PC-3 (cell line): ENCODE measurements around the gene TPPP3. TPM values are rescaled to one million over a fixed set of nuclear protein-coding genes. Genes with fewer than 3 reads are reported as not detected.
A peak's percentile ranks its signal among the peaks of the same experiment; 100 is the strongest.

Source experiments
- ATAC-seq: fragments of 200-7000 bp; cut with Tn5 transposase; 2 replicates; pipeline ENCODE4 v1.9.1; 2020; ENCODE audit warnings: mild to moderate bottlenecking, moderate library complexity
- BruUV-seq: library from RNA; stranded (reverse); fragments of 400-500 nt; replicated peaks from 2 replicates; lab custom pipeline; 2021; lab: Mats Ljungman, UMichigan
- CTCF ChIA-PET: fragments of 300-600 bp; sonication (Branson Sonifier 250); formaldehyde crosslinking; loops from one replicate; lab custom pipeline; 2022; ENCODE audit warnings: antibody characterized with exemption; lab: Charles Lee
- POLR2A ChIA-PET: fragments of 300-600 bp; sonication (Branson Sonifier 250); formaldehyde crosslinking; loops from one replicate; lab custom pipeline; 2022; ENCODE audit warnings: antibody characterized with exemption; ENCODE audit not compliant: unreplicated experiment; lab: Charles Lee
- DNase-seq: peaks from one replicate; pipeline ENCODE4 v3.0.0-alpha.2; 2015
- H2AFZ ChIP-seq: fragments of 300-600 bp; sonication (generic); 2 replicates; pipeline ENCODE4 v1.6.0; 2016; ENCODE audit warnings: antibody characterized with exemption, low read length
- H3F3A ChIP-seq: fragments of 300-600 bp; sonication (generic); one replicate; pipeline ENCODE4 v1.6.0; 2017; ENCODE audit warnings: antibody characterized with exemption, low read length, control low read depth, mild to moderate bottlenecking; ENCODE audit not compliant: unreplicated experiment
- H3K27ac ChIP-seq: fragments of 300-600 bp; sonication (generic); 2 replicates; pipeline ENCODE4 v1.5.1; 2016; ENCODE audit warnings: mild to moderate bottlenecking, low read length
- H3K27me3 ChIP-seq: fragments of 300-600 bp; sonication (generic); 2 replicates; pipeline ENCODE4 v1.6.1; 2016; ENCODE audit warnings: low read length, mixed read lengths
- H3K36me3 ChIP-seq: fragments of 300-600 bp; sonication (generic); 2 replicates; pipeline ENCODE4 v1.6.1; 2016; ENCODE audit warnings: low read depth, mixed run types, low read length, mixed read lengths
- H3K4me1 ChIP-seq: fragments of 300-600 bp; sonication (generic); 2 replicates; pipeline ENCODE4 v1.5.1; 2016; ENCODE audit warnings: low read length; ENCODE audit not compliant: insufficient read depth
- H3K4me2 ChIP-seq: fragments of 300-600 bp; sonication (generic); 2 replicates; pipeline ENCODE4 v1.6.0; 2016; ENCODE audit warnings: low read length
- H3K4me3 ChIP-seq: fragments of 300-600 bp; sonication (generic); 2 replicates; pipeline ENCODE4 v1.5.1; 2016; ENCODE audit warnings: mild to moderate bottlenecking, low read length, mixed read lengths
- H3K79me2 ChIP-seq: fragments of 300-600 bp; sonication (generic); 2 replicates; pipeline ENCODE4 v1.6.1; 2017; ENCODE audit warnings: low read length, mixed read lengths
- H3K9ac ChIP-seq: fragments of 300-600 bp; sonication (generic); 2 replicates; pipeline ENCODE4 v1.6.0; 2016; ENCODE audit warnings: mild to moderate bottlenecking, low read length
- H3K9me2 ChIP-seq: fragments of 300-600 bp; sonication (generic); replicated peaks from 2 replicates; pipeline ENCODE4 v1.6.1; 2016; ENCODE audit warnings: mixed run types, low read length, mixed read lengths
- H3K9me3 ChIP-seq: fragments of 300-600 bp; sonication (generic); 2 replicates; pipeline ENCODE4 v1.6.1; 2016; ENCODE audit warnings: low read length, mixed read lengths
- H4K20me1 ChIP-seq: fragments of 300-600 bp; sonication (generic); 2 replicates; pipeline ENCODE4 v1.6.1; 2016; ENCODE audit warnings: low read length, mixed read lengths
- CTCF ChIP-seq: fragments of 300-600 bp; sonication (generic); conservative IDR thresholded peaks from 2 replicates; pipeline ENCODE4 v1.5.1; 2017; ENCODE audit warnings: antibody characterized with exemption, low read depth, mild to moderate bottlenecking, low read length
- EZH2 ChIP-seq: fragments of 300-600 bp; sonication (generic); IDR thresholded peaks from one replicate; pipeline ENCODE4 v1.6.1; 2017; ENCODE audit warnings: antibody characterized with exemption, mild to moderate bottlenecking, low read length; ENCODE audit not compliant: unreplicated experiment
- EZH2phosphoT487 ChIP-seq: fragments of 300-600 bp; sonication (generic); IDR thresholded peaks from 2 replicates; pipeline ENCODE4 v1.6.1; 2018; ENCODE audit warnings: mild to moderate bottlenecking, antibody characterized with exemption, low read length, borderline replicate concordance
- intact Hi-C: fragments of 100-400 bp; cut with micrococcal nuclease; formaldehyde crosslinking; loops from 2 replicates; pipeline ENCODE4 v1.9.0; 2023
- total RNA-seq: library from RNA; depleted of rRNA; stranded (reverse); fragments of >200 nt; gene quantifications from 2 replicates; pipeline ENCODE4 v1.2.3, GENCODE V29; 2014

Gene TPPP3
- total RNA-seq, 1 experiment from 2014 or later = not detected

GRCh38 chr16:67431775-67432505 is 38.6 kb upstream of the TPPP3 start:
- no peaks in the 10 kb centered on the region for H3F3A ChIP-seq
- no peaks in the 10 kb centered on the region for H3K36me3 ChIP-seq
- POLR2A ChIA-PET = no interaction called here
- 0 out of 2 replicates have a peak overlapping the region, but pooled peaks have one; percentile 62 for H2AFZ ChIP-seq
- intact Hi-C loops = no loop called here
- no TSS peak for BruUV-seq
- H3K4me1 ChIP-seq = peaks cover 3% of the 10 kb centered on the region
- no peaks in the 10 kb centered on the region for H4K20me1 ChIP-seq
- peak overlapping the region; percentile 67 for H3K4me3 ChIP-seq
- no peaks in the 10 kb centered on the region for H3K79me2 ChIP-seq
- no peak for DNase-seq
- CTCF ChIA-PET = no interaction called here
- H3K9me3 ChIP-seq = no peaks in the 10 kb centered on the region
- H3K4me2 ChIP-seq = peak overlapping the region; percentile 91
- TF ChIP-seq CTCF (no peak), EZH2phosphoT487 (no peak), EZH2 (no peak)
- ATAC-seq = no peak
- H3K27me3 ChIP-seq = no peaks in the 10 kb centered on the region
- no peak overlapping the region for H3K27ac ChIP-seq
- no peaks in the 10 kb centered on the region for H3K9me2 ChIP-seq
- H3K9ac ChIP-seq = no peak overlapping the region

GRCh38 chr16:67430977-67431774 is 37.9 kb upstream of the TPPP3 start, which contains the start of gene HSD11B2:
TSS of gene HSD11B2 (plus strand) at chr16:67431121. CDS start at chr16:67431249, 128 bp downstream.
- H3K9ac ChIP-seq = peak within 1 kb of the TSS; percentile 54
- H3K9me2 ChIP-seq = no peaks in the 10 kb centered on the region
- POLR2A ChIA-PET = interaction anchor here (0.6 kb wide), 1 partner anchor 116 kb away, joined by 11 read pairs; no protein-coding TSS in a partner anchor
- no peaks in the 10 kb centered on the region for H4K20me1 ChIP-seq
- CTCF ChIA-PET = interaction anchor here (0.5 to 0.8 kb wide), 2 partner anchors 24 to 83 kb away, joined by 3 to 4 read pairs; no protein-coding TSS in a partner anchor
- peaks cover 3% of the 10 kb centered on the region for H3K4me1 ChIP-seq
- intact Hi-C loops = no loop called here
- H3F3A ChIP-seq = no peaks in the 10 kb centered on the region
- DNase-seq = peak; percentile 59
- no peaks in the 10 kb centered on the region for H3K27me3 ChIP-seq
- H3K36me3 ChIP-seq = no peaks in the 10 kb centered on the region
- peak within 1 kb of the TSS; percentile 68 for H3K4me3 ChIP-seq
- no TSS peak for BruUV-seq
- peak within 1 kb of the TSS; percentile 91 for H3K4me2 ChIP-seq
- H3K27ac ChIP-seq = no peak within 1 kb of the TSS
- peak; percentile 71 for ATAC-seq
- H3K79me2 ChIP-seq = no peaks in the 10 kb centered on the region
- TF ChIP-seq CTCF (no peak), EZH2 (no peak), EZH2phosphoT487 (no peak)
- no peaks in the 10 kb centered on the region for H3K9me3 ChIP-seq
- peak within 1 kb of the TSS; percentile 73 for H2AFZ ChIP-seq
